Adrenal gland (tissue), 5 donors: ENCODE measurements around the gene SLC16A2.

ENCODE experiments used
- POLR2A ChIP-seq, 2 donors: fragments of 450-650 bp; IDR thresholded peaks; one replicate each; pipeline ENCODE4 v1.6.1; 2017; ENCODE audit warnings: antibody characterized with exemption in 2 of 2, mild to moderate bottlenecking in 2 of 2, moderate library complexity in 1 of 2
- TF ChIP-seq, protein P1 (sequence below), 6 experiments: fragments of 450-650 bp in 4 of 6; fragments of 200-600 bp in 2 of 6; sonication (generic) in 1 of 6; IDR thresholded peaks; 1 replicate in 5 of 6; 2 replicates in 1 of 6; pipeline versions ENCODE4 v1.5.1 to v1.8.0; 2016 to 2021; ENCODE audit warnings: antibody characterized with exemption in 6 of 6, mild to moderate bottlenecking in 2 of 6, moderate library complexity in 1 of 6
- donor health status: DM: no; HTN: no; CAD: no.

DNA sequence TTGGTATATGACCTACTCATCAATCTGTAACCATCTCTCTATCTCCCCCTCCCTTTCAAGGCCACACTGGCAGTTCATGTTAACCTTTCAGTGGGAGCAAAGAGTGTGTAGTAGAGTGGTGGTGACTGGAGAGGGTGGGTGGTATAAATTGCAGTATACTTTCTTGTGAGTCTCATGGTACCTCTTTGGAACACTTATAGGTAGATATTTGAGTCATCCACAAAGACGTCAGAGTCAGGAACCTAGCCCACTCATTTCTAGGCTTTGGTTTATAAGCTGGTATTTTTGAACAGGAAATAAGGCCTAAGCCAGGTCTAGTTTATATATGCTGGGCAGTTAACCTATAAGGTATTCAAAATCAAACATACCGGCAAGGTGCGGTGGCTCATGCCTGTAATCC, 156.8 kb downstream of the SLC16A2 start:
- TF ChIP-seq, protein P1, sequence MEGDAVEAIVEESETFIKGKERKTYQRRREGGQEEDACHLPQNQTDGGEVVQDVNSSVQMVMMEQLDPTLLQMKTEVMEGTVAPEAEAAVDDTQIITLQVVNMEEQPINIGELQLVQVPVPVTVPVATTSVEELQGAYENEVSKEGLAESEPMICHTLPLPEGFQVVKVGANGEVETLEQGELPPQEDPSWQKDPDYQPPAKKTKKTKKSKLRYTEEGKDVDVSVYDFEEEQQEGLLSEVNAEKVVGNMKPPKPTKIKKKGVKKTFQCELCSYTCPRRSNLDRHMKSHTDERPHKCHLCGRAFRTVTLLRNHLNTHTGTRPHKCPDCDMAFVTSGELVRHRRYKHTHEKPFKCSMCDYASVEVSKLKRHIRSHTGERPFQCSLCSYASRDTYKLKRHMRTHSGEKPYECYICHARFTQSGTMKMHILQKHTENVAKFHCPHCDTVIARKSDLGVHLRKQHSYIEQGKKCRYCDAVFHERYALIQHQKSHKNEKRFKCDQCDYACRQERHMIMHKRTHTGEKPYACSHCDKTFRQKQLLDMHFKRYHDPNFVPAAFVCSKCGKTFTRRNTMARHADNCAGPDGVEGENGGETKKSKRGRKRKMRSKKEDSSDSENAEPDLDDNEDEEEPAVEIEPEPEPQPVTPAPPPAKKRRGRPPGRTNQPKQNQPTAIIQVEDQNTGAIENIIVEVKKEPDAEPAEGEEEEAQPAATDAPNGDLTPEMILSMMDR (IDR thresholded peaks at IDR 0.05), result no peak
- no peak for TF ChIP-seq POLR2A (IDR thresholded peaks at IDR 0.05)
